Brain microvascular endothelial cell (primary cell): ENCODE measurements around the gene COL5A1.

Experiments
- DNase-seq: peaks from one replicate; pipeline ENCODE4 v3.0.0-alpha.2; 2020
- H3K27ac ChIP-seq: fragments of 250-450 bp; sonication (Bioruptor Pico); 2 replicates; pipeline ENCODE4 v1.5.1; 2020; ENCODE audit warnings: mild to moderate bottlenecking, moderate library complexity
- H3K27me3 ChIP-seq: fragments of 250-450 bp; sonication (Bioruptor Pico); replicated peaks from 2 replicates; pipeline ENCODE4 v1.5.1; 2020; ENCODE audit warnings: mild to moderate bottlenecking
- H3K36me3 ChIP-seq: fragments of 250-450 bp; sonication (Bioruptor Pico); replicated peaks from 2 replicates; pipeline ENCODE4 v1.5.1; 2020; ENCODE audit warnings: mild to moderate bottlenecking
- H3K4me3 ChIP-seq: 2 replicates; pipeline ENCODE4 v1.5.1; 2011; ENCODE audit warnings: low read depth, mild to moderate bottlenecking, control low read depth, low read length, moderate library complexity
- CTCF ChIP-seq: IDR thresholded peaks from 2 replicates; pipeline ENCODE4 v1.5.1; 2011; ENCODE audit warnings: low read depth, mild to moderate bottlenecking, moderate library complexity, low read length, control low read depth, inconsistent platforms; ENCODE audit errors: missing control alignments
- in situ Hi-C: cut with HindIII; loops from 2 replicates; pipeline ENCODE4 v1.10.0; 2017; ENCODE audit warnings: low sequenced_read_pairs, low pct_ligation_motif_present

Gene COL5A1

GRCh38 chr9:134637696-134638501 is 3.7 kb upstream of the COL5A1 start:
- H3K27ac ChIP-seq = no peak overlapping the region
- no peaks in the 10 kb centered on the region for H3K36me3 ChIP-seq
- no peak overlapping the region for H3K4me3 ChIP-seq
- no peak for DNase-seq
- in situ Hi-C loops = loop anchor here (10.0 to 25.0 kb wide), 2 partner anchors 73 to 151 kb away; no protein-coding TSS in a partner anchor
- TF ChIP-seq CTCF = no peak
- no peaks in the 10 kb centered on the region for H3K27me3 ChIP-seq

- no peak overlapping the region for H3K27ac ChIP-seq
- H3K27me3 ChIP-seq = no peaks in the 10 kb centered on the region
- DNase-seq = no peak
- in situ Hi-C loops = loop anchor here (10.0 to 25.0 kb wide), 2 partner anchors 74 to 151 kb away; no protein-coding TSS in a partner anchor
- no peak overlapping the region for H3K4me3 ChIP-seq
- no peaks in the 10 kb centered on the region for H3K36me3 ChIP-seq
- TF ChIP-seq CTCF = no peak
Observed at GRCh38 chr9:134638502-134639090, 3.0 kb upstream of the COL5A1 start.

GRCh38 chr9:134639994-134640393 is 1.6 kb upstream of the COL5A1 start:
- H3K27ac ChIP-seq = no peak overlapping the region
- H3K4me3 ChIP-seq = no peak overlapping the region
- TF ChIP-seq CTCF = no peak
- in situ Hi-C loops = loop anchor here (10.0 to 25.0 kb wide), 2 partner anchors 75 to 153 kb away; no protein-coding TSS in a partner anchor
- no peak for DNase-seq
- H3K36me3 ChIP-seq = peaks cover 2% of the 10 kb centered on the region
- no peaks in the 10 kb centered on the region for H3K27me3 ChIP-seq

- DNase-seq = no peak
- TF ChIP-seq CTCF = no peak
- peak overlapping the region; percentile 52 for H3K27ac ChIP-seq
- H3K36me3 ChIP-seq = peaks cover 7% of the 10 kb centered on the region
- in situ Hi-C loops = loop anchor here (25.0 kb wide), 1 partner anchor 153 kb away; no protein-coding TSS in a partner anchor
- H3K27me3 ChIP-seq = no peaks in the 10 kb centered on the region
- peak overlapping the region; percentile 41 for H3K4me3 ChIP-seq
Observed at GRCh38 chr9:134640506-134641172, 964 bp upstream of the COL5A1 start.

- H3K27me3 ChIP-seq = no peaks in the 10 kb centered on the region
- H3K36me3 ChIP-seq = peaks cover 20% of the 10 kb centered on the region
- in situ Hi-C loops = loop anchor here (25.0 kb wide), 1 partner anchor 155 kb away; no protein-coding TSS in a partner anchor
- peak overlapping the region; percentile 52 for H3K27ac ChIP-seq
- peak overlapping the region; percentile 96 for H3K4me3 ChIP-seq
- DNase-seq = no peak
- TF ChIP-seq CTCF = no peak
Observed at GRCh38 chr9:134641990-134642384, 384 bp downstream of the COL5A1 start.
